Measurements from ENCODE around the gene VIPR2. TPM values are rescaled to one million over a fixed set of nuclear protein-coding genes. Genes with fewer than 3 reads are reported as not detected.

The VIPR2 gene
- total and polyA plus RNA-seq, 4 donors = 0.02 to 0.91 (median 0.73) TPM

DNA sequence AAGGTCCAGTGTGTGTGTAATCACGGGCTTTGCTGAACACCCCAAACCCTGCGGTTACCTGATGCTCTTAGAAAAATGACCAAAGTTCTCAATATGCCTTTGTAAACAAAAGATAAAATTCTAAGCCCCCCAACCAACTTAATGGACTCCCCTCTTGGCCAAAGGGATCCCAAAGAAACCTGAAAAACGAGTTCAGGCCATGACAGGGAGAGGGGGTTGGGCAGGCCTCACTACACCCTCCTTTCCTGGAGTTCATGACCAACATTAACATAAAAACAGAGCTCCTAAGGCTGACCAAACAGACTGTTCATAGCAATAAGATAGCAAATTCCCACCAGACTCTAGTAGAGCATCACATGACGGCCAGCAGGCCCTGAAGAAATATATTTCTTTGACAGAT, 3.0 kb upstream of the VIPR2 start:
- ATAC-seq (ENCODE audit: insufficient read depth, low FRiP score) = no peak
- no peaks in the 10 kb centered on the region for H3K9me3 ChIP-seq (ENCODE audit: control insufficient read depth in 4 of 4, insufficient read depth in 3 of 4, low read length in 3 of 4)

DNA sequence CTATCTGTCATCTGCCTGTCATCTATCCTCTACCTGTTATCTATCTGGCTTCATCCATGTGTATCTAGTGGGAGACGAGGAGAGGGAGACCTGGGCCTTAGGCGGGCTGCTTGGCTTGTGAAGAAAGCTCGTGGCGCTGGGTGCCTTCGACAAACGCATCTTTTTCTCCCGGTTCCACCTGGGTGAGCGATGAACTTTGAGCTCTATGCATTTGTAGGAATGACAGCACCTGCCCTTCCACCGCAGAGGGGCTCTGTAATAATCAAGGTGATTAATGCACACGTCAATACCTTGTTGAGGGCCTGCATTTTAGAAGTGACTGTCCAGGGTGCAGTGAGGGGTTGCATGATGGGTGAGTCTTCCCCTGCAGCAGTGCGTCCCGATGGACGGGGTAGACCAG, 2.6 kb upstream of the VIPR2 start:
- no peak overlapping the region for H3K9ac ChIP-seq (ENCODE audit: insufficient read depth in 1 of 2, low read length in 2 of 2)
- H3K27me3 ChIP-seq (ENCODE audit: control insufficient read depth in 3 of 3, insufficient read depth in 3 of 3, low read length in 2 of 3) = peaks cover 4 to 32% (median 31%) of the 10 kb centered on the region in 3 donors
- H3K27ac ChIP-seq (ENCODE audit: low read depth in 1 of 2, low read length in 1 of 2) = no peak overlapping the region
- WGBS, 2 donors = 86 to 88% methylated on average over 13 of the region's 13 CpGs
- H3K4me1 ChIP-seq (ENCODE audit: control insufficient read depth in 5 of 5, insufficient read depth in 5 of 5, low read length in 5 of 5) = peaks cover 0 to 12% (median 0%) of the 10 kb centered on the region in 5 donors
- DNase-seq (peak in 2 of 3 donors; percentile 16 to 36), ATAC-seq (ENCODE audit: insufficient read depth, low FRiP score) (no peak)
- no peaks in the 10 kb centered on the region for H3K9me3 ChIP-seq (ENCODE audit: control insufficient read depth in 4 of 4, insufficient read depth in 3 of 4, low read length in 3 of 4)
- no peak overlapping the region for H3K4me3 ChIP-seq
- TF ChIP-seq, protein P1, sequence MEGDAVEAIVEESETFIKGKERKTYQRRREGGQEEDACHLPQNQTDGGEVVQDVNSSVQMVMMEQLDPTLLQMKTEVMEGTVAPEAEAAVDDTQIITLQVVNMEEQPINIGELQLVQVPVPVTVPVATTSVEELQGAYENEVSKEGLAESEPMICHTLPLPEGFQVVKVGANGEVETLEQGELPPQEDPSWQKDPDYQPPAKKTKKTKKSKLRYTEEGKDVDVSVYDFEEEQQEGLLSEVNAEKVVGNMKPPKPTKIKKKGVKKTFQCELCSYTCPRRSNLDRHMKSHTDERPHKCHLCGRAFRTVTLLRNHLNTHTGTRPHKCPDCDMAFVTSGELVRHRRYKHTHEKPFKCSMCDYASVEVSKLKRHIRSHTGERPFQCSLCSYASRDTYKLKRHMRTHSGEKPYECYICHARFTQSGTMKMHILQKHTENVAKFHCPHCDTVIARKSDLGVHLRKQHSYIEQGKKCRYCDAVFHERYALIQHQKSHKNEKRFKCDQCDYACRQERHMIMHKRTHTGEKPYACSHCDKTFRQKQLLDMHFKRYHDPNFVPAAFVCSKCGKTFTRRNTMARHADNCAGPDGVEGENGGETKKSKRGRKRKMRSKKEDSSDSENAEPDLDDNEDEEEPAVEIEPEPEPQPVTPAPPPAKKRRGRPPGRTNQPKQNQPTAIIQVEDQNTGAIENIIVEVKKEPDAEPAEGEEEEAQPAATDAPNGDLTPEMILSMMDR (IDR thresholded peaks at IDR 0.05; ENCODE audit: control extremely low read depth, extremely low read depth) = no peak
- H3K36me3 ChIP-seq (ENCODE audit: control insufficient read depth in 4 of 4, insufficient read depth in 4 of 4, low read length in 4 of 4) = no peaks in the 10 kb centered on the region

More for the DNA sequence above, 3.0 kb upstream of the VIPR2 start:
- WGBS, 2 donors = 65 to 78% methylated on average over 4 of the region's 4 CpGs
- H3K27ac ChIP-seq (ENCODE audit: low read depth in 1 of 2, low read length in 1 of 2) = no peak overlapping the region
- peak in 2 of 3 donors; percentile 28 to 31 for DNase-seq
- H3K27me3 ChIP-seq (ENCODE audit: control insufficient read depth in 3 of 3, insufficient read depth in 3 of 3, low read length in 2 of 3) = peaks cover 4 to 28% (median 27%) of the 10 kb centered on the region in 3 donors
- no peak overlapping the region for H3K4me3 ChIP-seq
- TF ChIP-seq, protein P1 (IDR thresholded peaks at IDR 0.05; ENCODE audit: control extremely low read depth, extremely low read depth) = no peak
- no peaks in the 10 kb centered on the region for H3K36me3 ChIP-seq (ENCODE audit: control insufficient read depth in 4 of 4, insufficient read depth in 4 of 4, low read length in 4 of 4)
- no peak overlapping the region for H3K9ac ChIP-seq (ENCODE audit: insufficient read depth in 1 of 2, low read length in 2 of 2)
- peaks cover 0 to 12% (median 0%) of the 10 kb centered on the region in 5 donors for H3K4me1 ChIP-seq (ENCODE audit: control insufficient read depth in 5 of 5, insufficient read depth in 5 of 5, low read length in 5 of 5)

DNA sequence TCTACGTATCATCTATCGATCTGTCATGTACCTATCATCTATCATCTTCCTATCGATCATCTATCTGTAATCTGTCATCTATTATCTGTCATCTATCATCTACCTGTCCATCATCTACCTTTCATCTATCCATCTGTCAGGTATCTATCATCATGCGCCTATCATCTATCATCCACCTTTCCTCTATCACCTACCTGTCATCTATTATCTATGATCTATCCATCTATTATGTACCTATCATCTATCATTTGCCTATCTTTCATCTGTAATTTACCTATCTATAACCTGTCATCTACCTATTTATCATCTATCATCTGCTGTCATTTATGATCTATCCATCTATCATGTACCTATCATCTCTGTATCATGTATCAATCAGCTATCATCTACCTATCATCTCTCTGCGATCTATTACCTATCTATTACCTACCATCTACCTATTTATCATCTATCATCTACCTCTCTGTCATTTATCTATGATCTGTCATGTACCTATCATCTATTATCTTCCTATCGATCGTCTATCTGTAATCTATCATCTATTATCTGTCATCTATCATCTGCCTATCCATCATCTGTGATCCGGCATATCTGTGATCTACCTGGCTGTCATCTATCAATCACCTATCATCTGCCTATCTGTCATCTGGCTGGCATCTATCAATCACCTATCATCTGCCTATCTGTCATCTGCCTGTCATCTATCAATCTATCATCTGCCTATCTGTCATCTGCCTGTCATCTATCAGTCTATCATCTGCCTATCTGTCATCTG, 1.6 kb upstream of the VIPR2 start:
- TF ChIP-seq, protein P1 (IDR thresholded peaks at IDR 0.05; ENCODE audit: control extremely low read depth, extremely low read depth) = no peak
- no peak for ATAC-seq (ENCODE audit: insufficient read depth, low FRiP score)
- H3K9ac ChIP-seq (ENCODE audit: insufficient read depth in 1 of 2, low read length in 2 of 2) = no peak overlapping the region
- peaks cover 0 to 12% (median 0%) of the 10 kb centered on the region in 5 donors for H3K4me1 ChIP-seq (ENCODE audit: control insufficient read depth in 5 of 5, insufficient read depth in 5 of 5, low read length in 5 of 5)
- peak in 2 of 3 donors; percentile 33 to 74 for DNase-seq
- no peaks in the 10 kb centered on the region for H3K9me3 ChIP-seq (ENCODE audit: control insufficient read depth in 4 of 4, insufficient read depth in 3 of 4, low read length in 3 of 4)
- H3K27me3 ChIP-seq (ENCODE audit: control insufficient read depth in 3 of 3, insufficient read depth in 3 of 3, low read length in 2 of 3) = peaks cover 4 to 38% (median 35%) of the 10 kb centered on the region in 3 donors
- no peaks in the 10 kb centered on the region for H3K36me3 ChIP-seq (ENCODE audit: control insufficient read depth in 4 of 4, insufficient read depth in 4 of 4, low read length in 4 of 4)
- no peak overlapping the region for H3K27ac ChIP-seq (ENCODE audit: low read depth in 1 of 2, low read length in 1 of 2)
- no peak overlapping the region for H3K4me3 ChIP-seq
- 93 to 95% methylated on average over 8 of the region's 8 CpGs for WGBS, 2 donors

All from lung (tissue), 12 donors.